Fibroblast of skin of left biceps (primary cell): ENCODE results near the gene RASEF.
"Not testable (repeated sequence)": the region's sequence is repeated elsewhere in the genome, so short reads cannot be mapped to it uniquely, and the experiment has no call there.

Experiments used
- DNase-seq, 2 experiments: peaks; one replicate each; pipeline ENCODE4 v3.0.0-alpha.2; 2013; ENCODE audit warnings: low read depth in 2 of 2

The RASEF gene

DNA sequence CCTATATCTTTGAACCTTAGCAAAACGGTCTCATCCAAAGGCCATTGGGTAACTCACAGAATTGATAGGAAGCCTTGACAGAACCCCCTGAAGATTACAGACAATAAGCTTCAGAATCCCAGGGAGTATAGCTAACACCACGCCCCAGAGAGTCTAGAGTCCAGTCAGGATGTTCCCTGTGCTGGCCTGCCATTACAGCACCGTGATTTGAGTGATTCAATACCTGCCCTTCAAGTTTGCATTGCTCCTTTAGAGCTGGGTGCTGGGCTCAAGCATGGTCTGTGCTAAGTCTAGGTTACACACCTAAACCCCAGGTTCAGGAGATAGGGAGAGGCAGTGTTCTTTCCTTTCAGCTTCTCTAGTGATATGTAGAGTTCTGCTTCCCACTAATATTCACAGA lies 90.5 kb downstream of the RASEF start:
- no peak for DNase-seq

DNA sequence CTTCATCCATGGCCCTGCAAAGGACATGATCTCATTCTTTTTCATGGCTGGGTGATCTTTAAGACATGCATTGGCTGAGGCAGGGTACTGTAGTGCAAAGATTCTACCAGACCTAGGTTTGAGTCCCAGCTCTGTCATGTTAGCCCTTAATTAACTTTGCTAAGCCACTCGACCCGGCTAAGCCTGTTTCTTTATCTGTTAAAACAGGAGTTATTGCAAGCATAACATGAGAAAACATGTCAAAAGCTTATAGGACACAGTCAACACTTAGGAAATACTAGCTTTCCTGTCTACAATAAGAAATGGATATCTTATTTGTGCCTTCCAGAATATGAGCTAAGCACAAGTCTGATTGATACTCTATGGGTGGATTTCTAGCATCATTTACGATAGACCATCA lies 92.6 kb downstream of the RASEF start:
- no peak for DNase-seq

DNA sequence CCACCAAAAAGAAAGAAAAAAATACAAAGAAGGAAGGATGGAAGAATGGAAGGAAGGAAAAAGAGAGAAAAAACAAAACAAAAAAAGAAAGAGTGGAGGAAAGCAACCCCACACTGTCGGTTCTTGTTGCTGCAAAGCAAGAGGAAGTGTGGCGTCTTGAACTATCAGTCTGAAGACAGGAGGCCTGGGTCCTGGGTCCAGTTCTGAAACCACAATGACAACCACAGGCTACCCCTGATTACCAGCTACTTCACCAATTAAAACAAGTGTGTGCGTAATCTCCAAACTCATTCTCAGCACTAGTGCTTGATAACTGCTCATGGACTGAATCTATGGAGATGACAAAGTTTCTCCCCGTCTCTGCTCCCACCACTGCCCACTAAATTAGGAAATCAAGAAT lies 93.7 kb downstream of the RASEF start:
- no peak for DNase-seq

DNA sequence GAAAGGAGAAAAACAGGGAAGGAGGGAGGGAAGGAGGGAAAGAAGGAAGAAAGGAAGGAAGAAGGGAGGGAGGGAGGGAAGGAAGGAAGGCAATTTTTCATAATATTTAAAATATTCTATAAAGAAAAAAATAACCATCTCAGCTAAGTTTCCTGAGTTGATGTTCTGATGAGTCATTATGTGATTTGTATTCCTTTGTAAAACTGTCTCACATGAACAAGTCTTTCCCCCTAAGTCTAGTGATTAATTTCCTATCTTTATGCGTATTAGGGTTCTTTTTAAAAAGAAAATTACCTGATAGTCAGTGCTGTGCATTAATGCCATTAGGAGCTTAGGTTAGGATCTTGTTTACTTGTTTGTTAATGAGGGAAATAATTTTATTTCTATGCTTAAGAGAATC lies 94.1 kb downstream of the RASEF start:
- no peak for DNase-seq

DNA sequence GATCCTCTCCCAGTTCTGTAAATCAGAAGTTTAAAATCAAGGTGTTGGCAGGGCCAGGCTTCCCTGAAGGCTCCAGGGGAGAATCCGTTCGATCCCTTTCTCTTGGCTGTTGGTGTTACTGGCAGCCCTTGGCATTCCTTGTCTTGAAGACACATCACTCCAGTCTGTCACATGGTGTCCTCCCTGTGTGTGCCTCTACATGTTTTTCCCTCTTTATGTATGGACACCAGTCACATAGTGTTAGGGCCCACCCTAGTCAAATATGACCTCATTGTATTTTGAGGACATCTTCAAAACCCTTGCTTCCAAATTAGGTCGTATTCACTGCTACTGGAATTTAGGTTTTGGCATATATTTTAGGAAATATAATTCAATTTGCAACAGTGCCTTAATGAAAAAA lies 94.6 kb downstream of the RASEF start:
- no peak for DNase-seq

DNA sequence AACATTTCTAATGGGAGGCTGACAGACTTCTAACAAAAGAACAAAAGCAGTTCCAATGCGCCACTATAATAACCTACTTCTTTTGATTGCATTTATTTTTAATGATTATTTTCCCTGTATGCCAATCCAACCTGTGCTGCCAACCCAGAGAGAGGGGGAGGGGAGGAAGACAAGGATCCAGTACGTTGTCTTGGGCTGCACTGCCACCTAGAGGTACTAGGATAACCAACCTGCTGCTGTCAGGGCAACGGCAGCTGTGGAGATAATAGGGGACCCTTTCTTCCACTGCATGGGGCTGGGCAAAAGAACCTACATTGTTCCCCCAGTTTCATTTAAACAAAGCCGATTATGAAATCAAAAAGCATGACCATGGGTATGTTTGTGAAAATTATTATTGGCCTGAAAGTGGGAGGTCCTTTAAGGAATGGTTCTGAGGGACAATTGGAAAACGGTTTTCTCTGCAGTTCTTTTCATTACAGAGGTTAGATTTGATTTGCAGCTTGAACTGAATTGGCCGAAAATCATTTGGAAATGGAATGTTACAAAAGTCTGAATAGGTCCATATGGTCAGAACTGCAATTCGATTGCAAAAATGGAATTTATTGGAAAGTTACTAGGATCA lies 101.3 kb downstream of the RASEF start:
- DNase-seq, result peak; percentile 23 to 24

DNA sequence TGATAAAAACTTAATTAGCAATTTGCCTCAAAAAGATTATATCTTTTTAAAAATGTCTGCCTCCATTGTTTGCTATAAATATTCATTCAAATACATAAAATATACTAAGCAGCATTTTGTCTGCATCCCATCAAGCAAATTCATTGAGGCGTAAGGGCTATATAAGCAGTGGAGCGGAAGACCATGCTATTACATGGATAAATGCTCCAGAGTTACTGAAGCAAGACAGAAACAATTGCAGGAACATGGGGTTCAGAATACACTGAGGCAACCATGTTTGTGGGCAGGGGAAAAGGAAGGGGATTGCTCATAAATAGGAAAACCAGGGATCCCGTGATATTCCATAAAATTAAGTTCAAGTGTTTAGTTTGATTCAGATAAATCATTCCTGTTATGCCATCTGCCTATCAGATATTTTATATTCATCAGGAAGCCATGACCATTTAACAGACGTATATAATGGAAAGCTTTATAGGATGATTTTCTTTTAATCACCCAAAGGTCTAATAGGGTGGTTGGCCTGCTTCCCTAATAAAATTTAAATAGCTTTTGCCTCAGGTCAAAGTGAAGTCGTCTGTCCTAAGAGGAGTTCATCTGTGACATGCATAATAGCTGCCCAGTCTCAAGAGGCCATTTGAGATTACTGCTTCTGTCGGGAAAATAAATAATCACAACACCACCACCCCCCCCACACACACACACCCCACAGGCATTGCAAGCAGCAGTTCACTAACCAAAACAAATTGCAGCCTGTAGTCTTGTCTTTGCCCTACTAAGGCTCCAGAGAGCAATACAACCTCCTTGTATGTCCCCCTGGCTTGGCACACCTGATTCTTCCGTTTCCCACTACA lies 105.2 kb downstream of the RASEF start:
- DNase-seq, result no peak

DNA sequence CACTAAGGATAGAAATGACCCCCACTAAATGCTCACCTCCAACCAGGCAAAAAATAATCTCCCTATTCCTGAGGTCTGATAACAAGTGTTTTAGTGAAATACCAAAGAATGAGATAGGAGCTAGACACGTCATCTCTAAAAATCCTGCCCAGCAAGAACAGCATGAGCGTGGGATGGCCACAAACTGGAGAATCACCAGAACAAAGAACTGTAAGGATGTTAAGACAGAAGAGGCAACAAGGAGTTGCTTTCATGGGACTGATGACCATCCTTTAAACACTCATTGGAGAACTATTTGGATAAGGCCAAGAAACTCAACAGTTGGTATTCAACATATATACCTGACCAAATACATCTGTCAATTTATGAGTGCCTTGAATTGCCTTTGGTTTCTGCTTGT lies 113.7 kb downstream of the RASEF start:
- no peak for DNase-seq

DNA sequence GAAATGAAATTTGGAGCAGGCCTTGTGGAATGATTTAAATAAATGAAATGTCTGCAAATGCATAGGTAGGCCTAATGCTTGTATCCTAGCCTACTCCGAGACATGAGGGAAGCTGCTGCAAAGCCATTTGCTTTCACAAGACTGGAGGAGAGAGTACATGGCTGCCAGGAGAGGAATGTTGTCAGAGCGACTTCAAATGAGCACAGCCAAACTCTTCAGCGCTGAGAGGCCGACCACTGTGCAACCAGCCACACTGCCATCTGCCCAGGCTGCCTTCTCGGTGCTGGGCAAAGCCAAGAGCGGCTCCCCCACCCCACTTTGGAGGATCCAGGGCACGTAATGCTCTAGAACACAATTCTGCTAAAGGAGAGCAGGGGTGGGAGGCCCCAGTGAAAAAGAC lies 122.6 kb downstream of the RASEF start:
- no peak for DNase-seq

DNA sequence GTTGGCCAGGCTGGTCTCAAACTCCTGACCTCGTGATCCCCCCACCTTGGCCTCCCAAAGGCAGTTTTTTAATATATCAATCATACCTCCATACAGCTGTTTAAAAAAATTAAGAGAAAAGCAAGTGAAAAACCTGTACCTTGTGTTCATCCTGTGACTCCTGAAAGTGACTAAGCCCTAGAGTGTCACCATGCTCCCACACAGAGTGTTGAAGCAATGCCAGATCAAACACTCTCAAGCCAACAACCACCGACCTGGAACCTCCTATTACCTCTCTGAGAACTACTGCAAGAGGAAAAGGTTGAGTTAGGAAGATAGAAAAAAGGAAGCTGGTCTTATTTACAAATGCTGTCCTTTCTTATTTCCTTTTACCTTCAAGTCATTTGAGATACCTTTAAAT lies 123.5 kb downstream of the RASEF start:
- no peak for DNase-seq

DNA sequence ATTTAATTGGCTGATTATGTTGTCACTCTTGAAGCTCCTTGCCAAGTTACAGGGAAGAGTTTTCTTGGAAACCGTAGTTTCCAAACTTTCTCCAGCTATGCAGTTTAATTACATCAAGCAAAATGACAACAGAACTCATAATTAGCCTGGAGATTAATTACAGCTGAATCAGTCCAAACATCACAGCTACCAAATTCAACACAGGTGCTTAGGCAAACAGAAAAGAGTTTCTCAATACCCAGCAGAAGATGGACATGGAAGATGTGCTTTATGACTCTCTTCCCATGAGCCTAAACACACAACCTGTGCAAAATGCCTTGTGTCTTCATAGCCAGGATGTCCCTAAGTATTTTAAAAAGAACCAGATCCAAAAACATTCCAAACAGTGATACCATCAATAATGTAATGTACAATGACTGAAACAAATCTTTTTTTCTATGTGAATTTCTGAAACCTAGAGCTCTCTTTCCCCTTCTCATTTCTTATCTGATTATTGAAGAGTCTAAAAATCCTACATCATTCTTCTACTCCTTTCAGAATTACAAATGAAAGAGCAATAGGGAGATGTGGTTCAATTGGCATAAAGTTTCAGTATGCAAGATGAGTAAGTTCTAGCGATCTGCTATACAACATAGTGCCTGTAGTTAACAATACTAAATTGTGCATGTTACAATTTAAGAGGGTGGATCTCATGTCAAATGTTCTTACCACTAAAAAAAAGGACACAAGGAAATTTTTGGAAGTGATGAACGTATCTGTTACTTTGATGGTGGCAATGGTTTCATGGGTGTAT lies 124.3 kb downstream of the RASEF start:
- DNase-seq, result no peak

DNA sequence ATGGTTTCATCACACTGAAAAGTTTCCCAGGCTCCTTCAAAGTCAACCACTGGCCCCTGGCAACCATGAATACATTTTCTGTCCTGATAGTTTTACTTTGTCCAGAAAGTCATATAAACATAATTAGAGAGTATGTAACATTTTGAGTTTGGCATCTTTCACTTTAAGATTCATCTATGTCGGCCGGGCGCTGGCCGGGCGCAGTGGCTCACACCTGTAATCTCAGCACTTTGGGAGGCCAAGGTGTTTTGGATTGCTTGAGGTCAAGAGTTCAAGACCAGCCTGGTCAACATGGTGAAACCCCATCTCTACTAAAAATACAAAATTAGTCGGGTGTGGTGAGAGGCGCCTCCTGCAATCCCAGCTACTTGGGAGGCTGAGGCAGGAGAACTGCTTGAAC lies 126.4 kb downstream of the RASEF start:
- not testable (repeated sequence) for DNase-seq

DNA sequence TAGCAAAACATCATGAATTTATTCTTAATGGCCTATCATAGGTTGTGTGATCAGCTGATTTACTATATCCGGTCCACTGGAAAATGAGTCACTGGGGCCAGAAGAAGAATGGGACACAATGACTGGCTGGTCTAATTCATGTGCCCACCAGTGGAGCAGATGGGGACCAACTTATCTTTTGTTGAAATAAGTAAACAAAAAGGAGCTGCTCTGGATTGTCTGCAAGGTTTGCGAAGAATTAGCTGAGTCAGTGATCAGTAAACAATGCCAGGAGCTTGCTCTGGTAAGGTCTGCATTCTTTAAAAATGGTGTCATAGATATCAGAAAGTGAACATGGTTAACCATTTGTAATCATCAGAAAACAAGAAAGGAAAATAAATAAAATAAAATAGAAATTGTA lies 128.0 kb downstream of the RASEF start:
- DNase-seq, result no peak

DNA sequence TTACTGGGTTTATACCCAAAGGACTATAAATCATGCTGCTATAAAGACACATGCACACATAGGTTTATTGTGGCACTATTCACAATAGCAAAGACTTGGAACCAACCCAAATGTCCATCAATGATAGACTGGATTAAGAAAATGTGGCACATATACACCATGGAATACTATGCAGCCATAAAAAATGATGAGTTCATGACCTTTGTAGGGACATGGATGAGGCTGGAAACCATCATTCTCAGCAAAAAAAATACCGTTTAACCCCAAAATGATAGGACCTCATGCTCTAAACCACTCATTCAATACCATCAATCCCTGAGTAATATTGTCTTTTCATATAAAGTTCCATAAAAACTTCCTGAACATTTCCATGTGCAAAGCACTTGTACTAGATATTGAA lies 128.9 kb downstream of the RASEF start:
- not testable (repeated sequence) for DNase-seq

DNA sequence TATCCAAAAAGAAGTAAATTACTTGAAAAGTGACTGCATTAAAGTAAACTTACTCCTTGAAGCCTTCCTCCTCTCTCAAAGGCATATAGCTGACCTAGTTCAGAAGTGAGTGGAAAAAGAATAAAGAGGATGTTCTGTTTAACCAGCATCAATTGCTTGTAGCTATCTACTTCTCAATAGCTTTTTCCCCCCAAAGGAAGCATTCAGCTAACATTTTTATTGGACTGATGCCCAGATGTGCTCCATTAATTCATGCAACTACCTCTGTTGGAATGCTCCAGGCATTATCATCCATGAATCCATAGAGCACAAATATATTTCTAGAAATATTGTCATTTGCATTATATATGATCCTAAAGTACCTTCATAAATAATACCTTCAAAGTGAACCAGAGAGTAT lies 132.8 kb downstream of the RASEF start:
- no peak for DNase-seq
